IMR-90 (cell line): ENCODE data around the gene CHP2. TPM values are rescaled to one million over a fixed set of nuclear protein-coding genes. Genes with fewer than 3 reads are reported as not detected.

Experiments
- ATAC-seq: fragments of 200-7000 bp; cut with Tn5 transposase; 2 replicates; pipeline ENCODE4 v1.9.1; 2020; ENCODE audit warnings: low read depth, mild to moderate bottlenecking, moderate library complexity
- BruUV-seq: library from RNA; stranded (reverse); fragments of 400-500 nt; replicated peaks from 2 replicates; lab custom pipeline; 2021; lab: Mats Ljungman, UMichigan
- CTCF ChIA-PET: fragments of 300-600 bp; formaldehyde crosslinking; extraction: SDS; loops from one replicate; lab custom pipeline; 2021; ENCODE audit warnings: antibody characterized with exemption; lab: Yijun Ruan, JAX
- POLR2A ChIA-PET: fragments of 300-600 bp; sonication (Branson Sonifier 250); formaldehyde crosslinking; loops from one replicate; lab custom pipeline; 2022; ENCODE audit warnings: antibody characterized with exemption; ENCODE audit not compliant: unreplicated experiment; lab: Charles Lee
- DNase-seq: peaks from one replicate; pipeline ENCODE4 v3.0.0; 2013
- H2AFZ ChIP-seq: replicated peaks from 2 replicates; pipeline ENCODE3; 2013; ENCODE audit warnings: low read length, mild to moderate bottlenecking; ENCODE audit not compliant: poor library complexity
- H2AK5ac ChIP-seq: 2 replicates; pipeline ENCODE4 v1.6.1; 2013; ENCODE audit warnings: low read depth, low read length, inconsistent platforms
- H2AK9ac ChIP-seq: replicated peaks from 2 replicates; pipeline ENCODE3; 2013; ENCODE audit warnings: mild to moderate bottlenecking, low read depth, low read length, moderate library complexity; ENCODE audit not compliant: poor library complexity
- H2BK120ac ChIP-seq: 2 replicates; pipeline ENCODE4 v1.6.1; 2013; ENCODE audit warnings: low read depth, low read length, inconsistent platforms
- H2BK15ac ChIP-seq: 3 replicates; pipeline ENCODE4 v1.6.1; 2013; ENCODE audit warnings: low read depth, low read length, inconsistent platforms
- H2BK20ac ChIP-seq: 2 replicates; pipeline ENCODE4 v1.6.1; 2013; ENCODE audit warnings: low read depth, mild to moderate bottlenecking, inconsistent platforms, low read length, moderate library complexity
- H2BK5ac ChIP-seq: 2 replicates; pipeline ENCODE4 v1.6.1; 2013; ENCODE audit warnings: mild to moderate bottlenecking, low read depth, low read length, inconsistent platforms; ENCODE audit not compliant: poor library complexity, severe bottlenecking
- H3K14ac ChIP-seq: replicated peaks from 2 replicates; pipeline ENCODE4 v1.6.1; 2013; ENCODE audit warnings: low read depth, low read length, inconsistent platforms
- H3K18ac ChIP-seq: 2 replicates; pipeline ENCODE4 v1.6.1; 2013; ENCODE audit warnings: low read depth, low read length, control low read depth
- H3K23ac ChIP-seq: 2 replicates; pipeline ENCODE4 v1.6.1; 2013; ENCODE audit warnings: low read depth, low read length, inconsistent platforms
- H3K27ac ChIP-seq: 2 replicates; pipeline ENCODE4 v1.5.1; 2013; ENCODE audit warnings: mild to moderate bottlenecking, control low read depth, low read length; ENCODE audit not compliant: insufficient read depth
- H3K27me3 ChIP-seq: 2 replicates; pipeline ENCODE4 v1.6.1; 2013; ENCODE audit warnings: low read length; ENCODE audit not compliant: control insufficient read depth, insufficient read depth
- H3K36me3 ChIP-seq: 2 replicates; pipeline ENCODE4 v1.6.1; 2013; ENCODE audit warnings: low read length, mixed read lengths; ENCODE audit not compliant: control insufficient read depth, insufficient read depth
- H3K4ac ChIP-seq: 2 replicates; pipeline ENCODE4 v1.6.1; 2013; ENCODE audit warnings: low read depth, low read length, inconsistent platforms
- H3K4me1 ChIP-seq: 2 replicates; pipeline ENCODE4 v1.6.1; 2013; ENCODE audit warnings: low read length, mixed read lengths; ENCODE audit not compliant: control insufficient read depth, insufficient read depth
- H3K4me2 ChIP-seq: 2 replicates; pipeline ENCODE4 v1.6.1; 2013; ENCODE audit warnings: low read depth, mild to moderate bottlenecking, control low read depth, low read length, moderate library complexity
- H3K4me3 ChIP-seq: 2 replicates; pipeline ENCODE4 v1.5.1; 2013; ENCODE audit warnings: low read depth, mild to moderate bottlenecking, control low read depth, low read length, moderate library complexity; ENCODE audit not compliant: insufficient read depth
- H3K56ac ChIP-seq: 2 replicates; pipeline ENCODE4 v1.6.1; 2013; ENCODE audit warnings: low read length, inconsistent platforms; ENCODE audit not compliant: insufficient read depth; ENCODE audit errors: extremely low read depth
- H3K79me1 ChIP-seq, 2 experiments: 2 replicates each; pipeline ENCODE4 v1.6.1; 2013; ENCODE audit warnings: low read length in 2 of 2, inconsistent platforms in 1 of 2, low read depth in 1 of 2
- H3K9ac ChIP-seq: 2 replicates; pipeline ENCODE4 v1.6.1; 2013; ENCODE audit warnings: low read depth, low read length, control low read depth
- H3K9me1 ChIP-seq: 2 replicates; pipeline ENCODE4 v1.6.1; 2013; ENCODE audit warnings: low read length, inconsistent platforms; ENCODE audit not compliant: insufficient read depth
- H3K9me3 ChIP-seq: 2 replicates; pipeline ENCODE4 v1.6.1; 2013; ENCODE audit warnings: low read length; ENCODE audit not compliant: control insufficient read depth, insufficient read depth
- H4K20me1 ChIP-seq: 2 replicates; pipeline ENCODE4 v1.6.1; 2013; ENCODE audit warnings: low read length, inconsistent platforms; ENCODE audit not compliant: insufficient read depth
- H4K5ac ChIP-seq: 2 replicates; pipeline ENCODE4 v1.6.1; 2013; ENCODE audit warnings: mild to moderate bottlenecking, low read depth, low read length, control low read depth
- H4K8ac ChIP-seq, 2 experiments: 2 replicates each; pipeline ENCODE4 v1.6.1; 2013; ENCODE audit warnings: low read depth in 2 of 2, low read length in 2 of 2, control low read depth in 1 of 2, inconsistent platforms in 1 of 2
- H4K91ac ChIP-seq: 2 replicates; pipeline ENCODE4 v1.6.1; 2013; ENCODE audit warnings: low read depth, low read length, inconsistent platforms; ENCODE audit not compliant: insufficient read depth
- BHLHE40 ChIP-seq: fragments of 150-350 bp; IDR thresholded peaks from 2 replicates; pipeline ENCODE4 v1.6.1; 2016; ENCODE audit warnings: mild to moderate bottlenecking, low read depth, low read length
- CEBPB ChIP-seq: IDR thresholded peaks from 2 replicates; pipeline ENCODE4 v1.6.1; 2012; ENCODE audit warnings: low read depth, low read length, improper control_type of control experiment
- CHD1 ChIP-seq: IDR thresholded peaks from 2 replicates; pipeline ENCODE4 v1.6.1; 2012; ENCODE audit warnings: low read depth, low read length, improper control_type of control experiment
- CTCF ChIP-seq: conservative IDR thresholded peaks from 2 replicates; pipeline ENCODE4 v1.5.1; 2012; ENCODE audit warnings: mild to moderate bottlenecking, low read depth, low read length, improper control_type of control experiment
- FOS ChIP-seq: fragments of 150-350 bp; IDR thresholded peaks from 2 replicates; pipeline ENCODE4 v1.6.1; 2016; ENCODE audit warnings: low read depth, low read length
- MAZ ChIP-seq: IDR thresholded peaks from 2 replicates; pipeline ENCODE4 v1.6.1; 2012; ENCODE audit warnings: low read depth, mild to moderate bottlenecking, low read length, improper control_type of control experiment, moderate library complexity, borderline replicate concordance
- NFE2L2 ChIP-seq: fragments of 150-350 bp; IDR thresholded peaks from 2 replicates; pipeline ENCODE4 v1.6.1; 2016; ENCODE audit warnings: low read depth, mild to moderate bottlenecking, low read length
- POLR2A ChIP-seq: IDR thresholded peaks from 2 replicates; pipeline ENCODE4 v1.6.1; 2012; ENCODE audit warnings: mild to moderate bottlenecking, low read depth, low read length
- RCOR1 ChIP-seq: IDR thresholded peaks from 2 replicates; pipeline ENCODE4 v1.6.1; 2012; ENCODE audit warnings: mild to moderate bottlenecking, low read length, improper control_type of control experiment; ENCODE audit not compliant: insufficient replicate concordance
- SMC3 ChIP-seq: fragments of 150-350 bp; IDR thresholded peaks from 2 replicates; pipeline ENCODE4 v1.6.1; 2016; ENCODE audit warnings: low read depth, mild to moderate bottlenecking, antibody characterized with exemption, low read length, moderate library complexity
- WGBS, 2 experiments: methylation state at CpG; one replicate each; pipeline versions ENCODE4 v1.1.5 to v1.1.7; 2013; ENCODE audit warnings: missing lambda C conversion rate in 2 of 2; ENCODE audit not compliant: insufficient read length in 1 of 2; ENCODE audit errors: extremely low coverage in 2 of 2; 5-methylcytosine and 5-hydroxymethylcytosine counted together
- dilution Hi-C: fragments of 300-500 bp; cut with HindIII; formaldehyde crosslinking; loops from one replicate; pipeline ENCODE4 v1.14.3; 2018; ENCODE audit warnings: low sequenced_read_pairs; ENCODE audit not compliant: unreplicated experiment
- in situ Hi-C: fragments of 300-500 bp; cut with MboI; formaldehyde crosslinking; loops from 3 replicates; pipeline ENCODE4 v1.14.3; 2019; ENCODE audit warnings: low sequenced_read_pairs, inconsistent platforms, mixed read lengths
- intact Hi-C: fragments of 100-400 bp; cut with micrococcal nuclease; formaldehyde crosslinking; loops from 2 replicates; pipeline ENCODE4 v1.10.0; 2022
- polyA plus RNA-seq, 3 experiments: library from polyadenylated mRNA; depleted of rRNA; stranded (reverse); fragments of >200 nt; gene quantifications; 2 replicates each; pipeline ENCODE4 v1.2.3, GENCODE V29; 2012; ENCODE audit warnings: low replicate concordance in 1 of 3
- total RNA-seq: library from RNA; depleted of rRNA; stranded (reverse); fragments of >200 nt; gene quantifications from 2 replicates; pipeline ENCODE4 v1.2.3, GENCODE V29; 2012

Gene CHP2
- total and polyA plus RNA-seq, 2 of the 4 experiments (the other 2 are of a cell fraction), result not detected

GRCh38 chr16:23745263-23745662 is 9.6 kb upstream of the CHP2 start:
- H3K14ac ChIP-seq, result no peak overlapping the region
- H3K27me3 ChIP-seq, result no peaks in the 10 kb centered on the region; the same call in 1 of the 2 replicates
- no peak overlapping the region for H3K9ac ChIP-seq
- H3K27ac ChIP-seq, result no peak overlapping the region
- ATAC-seq, result no peak
- intact Hi-C loops, result no loop called here
- H3K4me3 ChIP-seq, result no peak overlapping the region
- no peaks in the 10 kb centered on the region for H3K4me1 ChIP-seq
- ChIA-PET POLR2A (no interaction called here), CTCF (no interaction called here)
- no peak overlapping the region for H3K56ac ChIP-seq
- no peak overlapping the region for H2BK15ac ChIP-seq
- no peak overlapping the region for H2BK20ac ChIP-seq
- no peaks in the 10 kb centered on the region for H3K9me3 ChIP-seq
- no peak overlapping the region for H3K4me2 ChIP-seq
- H3K36me3 ChIP-seq, result no peaks in the 10 kb centered on the region
- no peak overlapping the region for H2AK9ac ChIP-seq
- H2BK5ac ChIP-seq, result no peak overlapping the region
- H2AFZ ChIP-seq, result no peak overlapping the region
- WGBS, 2 experiments, result no CpG with 5 or more reads among the region's 4 CpGs
- no TSS peak for BruUV-seq
- DNase-seq, result no peak
- H3K18ac ChIP-seq, result no peak overlapping the region
- H4K20me1 ChIP-seq, result no peaks in the 10 kb centered on the region
- H3K79me1 ChIP-seq, result no peaks in the 10 kb centered on the region
- in situ Hi-C loops, result no loop called here
- no peak for TF ChIP-seq POLR2A
- no peak for TF ChIP-seq CEBPB
- TF ChIP-seq BHLHE40, result no peak
- no peak for TF ChIP-seq FOS
- TF ChIP-seq CTCF, result no peak
- TF ChIP-seq MAZ, result no peak
- TF ChIP-seq RCOR1, result no peak
- TF ChIP-seq NFE2L2, result no peak
- no peak for TF ChIP-seq CHD1
- no peak for TF ChIP-seq SMC3
- no peak overlapping the region for H4K8ac ChIP-seq
- H3K23ac ChIP-seq, result no peak overlapping the region
- no peak overlapping the region for H4K91ac ChIP-seq
- no peak overlapping the region for H3K4ac ChIP-seq
- H3K9me1 ChIP-seq, result no peaks in the 10 kb centered on the region
- no peak overlapping the region for H4K5ac ChIP-seq
- no peak overlapping the region for H2AK5ac ChIP-seq
- dilution Hi-C loops, result no loop called here
- H2BK120ac ChIP-seq, result no peak overlapping the region
